Umbilical cord (tissue), 2 donors: ENCODE data around the gene ZDHHC9. TPM values are rescaled to one million over a fixed set of nuclear protein-coding genes. Genes with fewer than 3 reads are reported as not detected.
A peak's percentile ranks its signal among the peaks of the same experiment; 100 is the strongest.

Experiments used
- DNase-seq: peaks from one replicate; pipeline ENCODE4 v3.0.0-alpha.2; 2015; ENCODE audit warnings: low spot score
- total RNA-seq: library from RNA; depleted of rRNA; stranded (reverse); fragments of >200 nt; gene quantifications from one replicate; pipeline ENCODE4 v1.2.3, GENCODE V29; 2014; ENCODE audit warnings: low replicate concordance; ENCODE audit not compliant: insufficient read depth

ZDHHC9 gene
- total RNA-seq, 1 donor from 2014 or later: 8.9 TPM

DNA sequence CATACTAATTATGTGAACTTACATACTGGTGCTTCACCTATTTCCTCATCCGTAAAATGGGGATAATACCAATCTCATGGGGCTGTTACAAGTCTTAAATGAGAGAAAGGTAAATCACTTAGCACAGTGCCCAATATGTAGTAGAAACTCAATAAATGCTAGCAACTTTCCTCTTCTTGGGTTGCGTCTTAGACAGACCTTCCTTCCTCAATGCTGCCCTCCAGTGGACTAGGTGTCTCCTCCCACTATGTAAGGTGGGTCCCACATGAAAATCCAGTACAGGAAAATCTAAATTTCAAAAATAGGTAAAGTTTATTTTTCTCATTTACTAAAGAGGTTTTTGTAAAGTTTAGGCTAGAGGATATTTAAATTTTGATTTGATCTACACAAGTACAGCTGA is 20.6 kb downstream of the ZDHHC9 start:
- DNase-seq: peak; percentile 26

DNA sequence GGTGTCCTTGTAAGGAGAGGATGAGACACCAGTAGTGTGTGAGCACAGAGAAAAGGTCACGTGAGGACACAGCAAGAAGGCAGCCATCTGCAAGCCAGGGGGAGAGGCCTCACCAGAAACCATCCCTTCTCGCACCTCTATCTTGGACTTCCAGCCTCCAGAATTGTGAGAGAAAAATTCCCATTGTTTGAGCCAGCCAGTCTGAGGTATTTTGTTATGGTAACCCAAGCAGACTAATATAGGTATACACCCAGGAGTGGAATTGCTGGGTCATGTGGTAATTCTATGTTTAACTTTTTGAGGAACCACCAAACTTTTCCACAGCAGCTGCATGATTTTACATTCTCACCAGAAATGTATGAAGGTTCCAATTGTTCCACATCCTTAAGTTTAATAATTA is 25.6 kb downstream of the ZDHHC9 start:
- no peak for DNase-seq

DNA sequence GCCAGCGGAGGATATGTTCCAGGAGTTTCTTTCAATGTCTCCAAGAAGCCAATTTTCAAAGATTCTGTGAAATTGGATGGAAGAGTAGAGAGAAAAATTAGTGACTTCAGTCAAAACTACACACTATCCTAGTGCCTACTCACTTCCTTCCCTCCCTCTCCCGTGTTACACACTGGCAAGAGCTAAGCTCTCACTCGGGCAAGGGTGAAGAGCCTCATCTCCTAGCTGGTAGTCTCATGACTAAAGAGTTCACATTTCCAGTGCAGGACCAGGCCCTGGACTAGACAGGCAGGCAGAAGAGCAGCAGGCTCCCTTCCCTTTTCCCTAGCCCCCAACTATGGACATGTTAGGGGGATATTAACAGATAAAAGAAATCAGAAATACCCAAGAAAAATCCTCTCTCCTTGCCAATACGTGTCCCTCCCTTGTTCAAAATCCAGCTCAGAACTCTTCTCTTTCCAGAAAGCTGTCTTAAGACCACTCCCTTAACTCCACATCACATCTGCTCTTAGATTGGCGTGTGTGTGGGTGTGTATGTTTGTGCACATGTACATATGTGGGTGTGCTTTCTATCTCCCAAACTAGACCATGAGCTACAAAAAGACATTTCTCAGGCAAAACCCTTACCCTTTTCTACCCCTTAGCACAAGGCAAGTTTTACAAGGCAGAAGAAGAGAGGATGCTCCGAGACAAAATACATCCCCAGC is 29.9 kb downstream of the ZDHHC9 start:
- no peak for DNase-seq

DNA sequence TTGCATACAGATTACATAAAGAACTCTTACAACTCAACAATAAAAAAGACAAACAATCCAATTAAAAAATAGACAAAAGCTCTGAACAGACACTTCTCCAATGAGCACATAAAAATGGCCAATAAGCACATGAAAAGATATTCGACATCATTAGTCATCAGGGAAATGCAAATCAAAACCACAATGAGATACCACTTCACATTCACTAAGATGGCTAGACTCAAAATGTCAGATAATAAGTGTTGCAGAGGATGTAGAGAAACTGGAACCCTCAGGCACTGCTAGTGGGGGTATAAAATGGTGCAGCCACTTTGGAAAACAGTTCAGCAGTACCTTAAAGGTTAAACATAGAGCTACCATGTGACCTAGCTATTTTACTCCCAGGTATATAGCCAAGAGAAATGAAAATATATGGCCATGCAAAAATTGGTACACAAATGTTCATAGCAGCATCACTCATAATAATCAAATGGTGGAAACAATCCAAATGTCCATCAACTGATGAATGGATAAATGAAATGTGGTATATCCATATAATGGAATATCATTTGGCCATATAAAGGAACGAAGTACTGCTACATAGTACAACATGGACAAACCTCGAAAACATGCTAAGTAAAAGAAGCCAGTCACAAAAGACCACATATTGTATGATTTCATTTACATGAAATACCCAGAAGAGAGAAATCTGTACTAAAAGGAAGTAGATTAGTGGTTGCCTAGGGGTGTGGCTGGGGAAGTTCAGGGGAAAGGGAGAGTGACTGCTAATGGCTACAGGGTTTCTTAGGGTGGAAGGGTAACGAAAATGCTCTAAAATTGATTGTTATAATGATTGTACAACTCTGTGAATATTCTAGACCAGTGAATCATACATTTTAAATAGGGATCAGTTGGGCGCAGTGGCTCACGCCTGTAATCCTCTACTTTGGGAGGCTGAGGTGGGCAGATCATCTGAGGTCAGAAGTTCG is 34.6 kb downstream of the ZDHHC9 start:
- no peak for DNase-seq

DNA sequence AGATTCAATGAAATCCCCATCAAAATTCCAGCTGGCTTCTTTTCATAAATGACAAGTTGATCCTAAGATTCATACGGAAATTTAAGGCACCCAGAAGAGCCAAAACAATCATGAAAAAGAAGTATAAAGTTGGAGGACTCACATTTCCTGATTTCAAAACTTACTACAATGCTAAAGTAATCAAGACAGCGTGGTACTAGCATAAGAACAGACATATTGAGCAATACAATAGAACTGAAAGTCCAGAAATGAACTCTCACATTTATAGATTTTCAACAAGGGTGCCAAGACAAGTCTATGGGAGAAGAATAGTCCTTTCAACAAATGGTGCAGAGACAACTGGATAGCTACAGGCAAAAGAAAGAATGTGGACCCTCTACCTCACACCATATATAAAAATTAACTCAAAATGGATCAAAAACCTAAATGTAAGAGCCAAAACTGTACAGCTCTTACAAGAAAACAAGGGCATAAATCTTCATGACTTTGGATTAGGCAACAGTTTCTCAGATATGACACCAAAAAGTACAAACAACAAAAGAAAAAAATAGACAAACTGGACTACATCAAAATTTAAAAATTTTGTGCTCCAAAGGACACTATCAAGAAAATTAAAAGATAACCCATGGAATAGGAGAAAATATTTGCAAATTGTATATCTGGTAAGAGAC is 35.4 kb downstream of the ZDHHC9 start:
- no peak for DNase-seq

DNA sequence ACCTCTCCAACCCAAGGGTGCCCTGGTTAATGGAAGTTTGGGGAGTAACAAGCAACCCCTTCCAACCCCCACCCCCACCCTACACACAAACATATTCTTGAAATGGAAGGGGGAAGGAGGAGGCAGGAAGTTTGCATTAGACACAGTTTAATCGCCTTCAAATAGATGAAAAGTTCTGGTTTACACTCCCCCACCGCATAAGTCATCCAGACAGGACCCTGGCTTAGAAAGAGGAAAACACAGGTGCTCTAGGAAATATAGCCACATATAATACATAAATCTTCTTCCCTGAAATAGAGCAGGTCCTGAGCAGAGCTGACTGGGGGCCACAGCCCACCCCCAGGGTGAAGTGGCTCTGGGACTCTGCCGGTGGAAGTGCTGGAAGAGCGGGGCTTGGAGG is 38.9 kb downstream of the ZDHHC9 start:
- DNase-seq: no peak

DNA sequence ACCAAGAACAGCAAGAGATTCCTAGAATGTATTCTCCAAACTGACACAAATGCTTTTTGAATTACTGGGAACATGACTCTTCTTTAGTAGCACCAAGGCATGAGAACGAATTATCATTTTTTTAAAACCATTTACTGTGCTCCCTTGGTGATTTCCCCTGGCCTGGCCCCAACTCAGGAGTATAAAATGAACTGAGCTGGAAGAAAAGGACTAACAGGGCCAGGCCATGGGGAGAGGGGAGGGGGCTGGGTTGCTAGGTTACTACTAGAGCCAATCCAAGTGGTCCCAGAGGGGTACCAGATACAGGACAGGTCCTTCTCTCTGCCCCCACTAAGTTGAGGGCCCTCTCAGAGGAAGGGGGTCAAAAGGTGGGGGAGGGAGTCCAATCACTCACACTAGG is 40.8 kb downstream of the ZDHHC9 start:
- no peak for DNase-seq

DNA sequence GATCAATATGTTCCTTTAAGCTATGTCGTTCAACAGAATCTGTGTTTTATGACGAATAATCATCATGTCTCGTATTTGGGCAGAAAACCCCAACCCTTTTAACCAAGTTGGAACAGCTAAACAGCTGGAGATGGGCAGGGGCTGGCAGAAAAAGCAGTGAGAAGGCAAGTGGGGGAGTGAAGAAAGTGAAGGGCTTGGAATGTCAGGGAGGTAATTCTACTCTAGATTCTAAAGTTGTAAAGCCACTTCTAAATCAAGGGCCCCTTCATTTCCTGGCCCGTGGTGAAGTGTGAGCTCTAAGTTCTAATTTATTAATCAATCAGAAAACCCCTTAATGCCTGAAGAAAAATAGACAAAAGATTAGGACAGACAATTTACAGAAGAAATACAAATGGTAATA is 43.5 kb downstream of the ZDHHC9 start:
- no peak for DNase-seq

DNA sequence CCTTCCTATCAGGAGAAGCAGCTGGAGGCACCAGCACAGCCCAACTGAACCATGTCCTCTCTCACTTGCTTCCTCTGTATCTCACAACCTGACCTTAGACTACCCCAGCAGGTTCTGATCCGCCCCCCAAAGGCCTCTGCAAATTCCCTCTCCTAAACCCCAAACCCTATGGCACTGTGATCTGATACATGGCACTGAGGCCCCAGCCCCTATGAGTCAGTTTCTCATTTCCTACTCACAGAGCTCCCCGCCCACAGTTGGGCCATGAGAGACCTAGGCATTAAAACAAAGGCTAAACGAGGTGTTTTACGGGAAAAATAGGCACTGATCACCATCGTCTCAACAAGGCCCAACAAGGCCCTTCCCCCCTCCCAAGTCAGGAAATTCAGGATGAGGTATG is 44.8 kb downstream of the ZDHHC9 start:
- DNase-seq: no peak

DNA sequence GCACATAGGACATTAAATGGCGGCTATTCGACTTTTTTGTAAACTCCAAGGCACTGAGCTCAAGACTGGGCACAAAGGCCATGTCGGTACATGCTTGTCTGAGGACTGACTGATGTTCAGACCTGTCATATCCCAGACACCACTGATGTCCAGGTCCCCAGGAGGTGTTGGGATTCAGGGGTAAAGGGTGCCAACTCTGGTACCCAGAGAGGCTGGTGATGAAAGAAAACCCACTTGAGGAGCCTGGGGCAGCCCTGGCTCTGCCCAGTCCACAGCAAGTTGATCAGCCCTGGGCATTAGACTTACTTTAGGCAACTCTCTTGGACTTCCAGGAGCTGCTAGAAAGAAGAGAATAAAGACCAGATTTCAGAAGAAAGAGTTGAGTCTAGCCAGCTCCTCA is 45.2 kb downstream of the ZDHHC9 start:
- DNase-seq: no peak

DNA sequence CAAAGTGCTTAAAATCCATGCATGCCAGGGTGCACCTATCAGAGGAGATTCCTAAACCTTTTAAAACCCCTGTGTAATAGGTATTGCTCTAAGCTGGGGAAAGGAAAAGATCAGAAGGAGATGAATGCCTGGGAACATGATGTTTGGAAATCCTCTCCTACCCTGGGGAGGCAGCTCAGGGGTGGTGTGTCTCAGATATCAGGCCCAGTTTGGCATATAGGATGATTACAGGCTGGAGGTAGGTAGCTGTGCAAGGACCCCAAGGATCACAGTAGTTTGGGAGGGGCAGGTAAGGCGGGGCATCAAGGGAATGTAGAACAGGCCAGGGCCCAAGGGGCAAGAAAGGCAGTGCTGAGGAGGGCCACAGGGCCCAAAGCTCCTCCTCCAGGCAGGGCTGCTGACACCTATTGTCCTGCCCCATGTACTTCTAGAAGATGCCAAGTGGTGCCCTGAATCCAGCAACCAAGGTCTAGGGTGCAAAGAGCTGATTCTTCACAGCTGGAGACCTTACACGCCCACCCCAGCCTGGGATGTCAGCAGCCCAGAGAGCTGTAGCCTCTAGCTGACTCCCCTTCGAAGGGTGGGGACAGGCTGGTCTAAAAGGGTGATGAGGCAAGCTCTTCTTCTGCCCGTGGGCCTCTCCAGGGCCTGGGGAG is 46.3 kb downstream of the ZDHHC9 start:
- no peak for DNase-seq

DNA sequence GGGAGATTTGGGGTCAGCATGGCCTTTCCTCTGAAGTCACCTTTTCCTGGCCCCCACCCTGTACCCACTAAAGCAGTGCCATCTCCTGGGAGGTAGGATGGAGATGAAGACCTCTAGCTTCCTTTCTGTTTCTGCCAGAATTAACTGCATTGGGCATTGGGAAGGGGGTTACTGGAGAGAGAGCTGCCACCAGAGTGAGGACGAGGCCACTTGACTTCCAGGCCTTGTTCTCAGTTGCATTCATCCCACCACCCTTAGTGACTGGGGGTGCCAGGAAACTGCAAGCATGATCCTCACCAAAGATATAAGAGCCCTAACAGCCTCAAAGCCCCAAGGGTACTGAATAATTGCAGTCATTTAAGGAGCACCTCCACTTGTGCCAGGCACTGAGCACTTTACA is 48.1 kb downstream of the ZDHHC9 start:
- DNase-seq: no peak

DNA sequence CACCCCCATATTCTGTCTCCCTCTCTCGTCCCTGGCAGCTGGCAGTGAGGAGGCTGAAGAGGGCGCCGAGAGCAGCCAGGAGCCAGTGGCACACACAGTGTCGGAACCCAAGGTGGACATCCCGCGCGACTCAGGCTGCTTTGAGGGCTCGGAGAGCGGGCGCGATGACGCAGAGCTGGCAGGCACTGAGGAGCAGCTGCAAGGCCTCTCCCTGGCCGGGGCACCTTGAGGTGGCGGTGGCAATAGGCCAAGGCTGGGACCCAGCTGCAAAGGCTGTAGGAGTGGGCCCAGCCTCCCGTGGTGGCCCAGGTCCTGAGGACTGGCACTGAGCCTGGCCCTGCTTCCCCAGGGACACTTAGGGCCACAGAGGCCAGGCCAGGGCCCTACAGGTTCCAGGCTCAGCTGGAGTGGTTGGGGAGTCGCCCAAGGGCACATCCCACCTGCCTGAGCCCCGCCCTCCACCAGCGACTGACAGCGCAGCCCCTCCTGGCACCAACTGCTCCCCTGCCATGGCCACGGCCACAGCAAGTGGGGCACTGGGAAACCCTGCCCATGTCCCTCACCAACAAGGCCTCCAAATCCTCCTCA is 50.0 kb downstream of the ZDHHC9 start:
- no peak for DNase-seq

DNA sequence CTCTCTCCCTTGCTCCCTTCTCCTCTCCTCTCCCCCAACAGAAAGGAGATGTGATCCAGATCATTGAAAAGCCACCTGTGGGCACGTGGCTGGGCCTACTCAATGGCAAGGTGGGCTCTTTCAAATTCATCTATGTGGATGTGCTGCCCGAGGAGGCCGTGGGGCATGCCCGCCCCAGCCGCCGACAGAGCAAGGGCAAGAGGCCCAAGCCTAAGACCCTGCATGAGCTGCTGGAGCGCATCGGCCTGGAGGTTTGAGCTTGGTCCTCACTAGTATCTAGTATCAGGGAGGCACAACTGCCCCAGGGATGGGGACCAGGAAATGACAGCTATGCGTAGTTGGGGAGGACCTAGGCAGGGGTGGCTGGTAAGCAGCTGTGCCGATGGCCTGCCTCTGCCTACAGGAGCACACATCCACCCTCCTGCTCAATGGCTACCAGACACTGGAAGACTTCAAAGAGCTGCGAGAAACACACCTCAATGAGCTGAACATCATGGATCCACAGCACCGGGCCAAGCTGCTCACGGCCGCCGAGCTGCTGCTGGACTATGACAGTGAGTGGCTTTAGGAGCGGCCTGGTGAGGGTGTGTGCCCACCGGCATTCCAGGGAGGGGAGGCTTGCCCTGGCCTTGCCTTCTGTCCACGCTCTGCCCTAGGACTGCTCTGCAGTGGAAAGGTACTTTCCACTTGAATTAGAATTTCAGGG is 50.9 kb downstream of the ZDHHC9 start:
- no peak for DNase-seq

DNA sequence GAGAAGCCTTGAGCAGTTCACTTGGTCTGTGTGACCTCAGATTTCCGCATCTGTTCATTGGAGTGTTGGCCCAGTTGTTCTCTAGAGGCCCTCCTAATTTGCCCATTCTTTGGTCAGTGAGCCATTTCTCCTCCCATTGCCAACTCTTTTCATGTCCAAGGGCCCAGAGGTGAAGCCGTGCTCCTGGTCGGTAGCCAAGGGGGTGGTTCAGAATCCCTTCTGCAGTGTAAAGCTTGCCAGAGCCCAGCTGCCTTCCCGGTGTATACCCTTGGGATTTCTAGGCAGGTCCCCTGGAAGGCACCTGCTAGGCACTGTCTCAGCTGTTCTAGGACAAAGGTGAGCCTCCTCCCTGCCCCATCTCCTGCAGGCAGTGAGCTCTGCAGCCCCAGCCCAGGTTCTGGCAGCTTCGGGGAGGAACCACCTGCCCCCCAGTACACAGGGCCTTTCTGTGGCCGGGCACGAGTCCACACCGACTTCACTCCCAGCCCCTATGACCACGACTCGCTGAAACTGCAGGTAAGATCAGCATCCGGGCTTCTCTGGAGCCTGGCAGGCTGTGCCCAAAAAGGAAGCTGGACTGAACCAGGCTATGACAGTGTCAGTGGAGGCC is 51.6 kb downstream of the ZDHHC9 start:
- DNase-seq: no peak

DNA sequence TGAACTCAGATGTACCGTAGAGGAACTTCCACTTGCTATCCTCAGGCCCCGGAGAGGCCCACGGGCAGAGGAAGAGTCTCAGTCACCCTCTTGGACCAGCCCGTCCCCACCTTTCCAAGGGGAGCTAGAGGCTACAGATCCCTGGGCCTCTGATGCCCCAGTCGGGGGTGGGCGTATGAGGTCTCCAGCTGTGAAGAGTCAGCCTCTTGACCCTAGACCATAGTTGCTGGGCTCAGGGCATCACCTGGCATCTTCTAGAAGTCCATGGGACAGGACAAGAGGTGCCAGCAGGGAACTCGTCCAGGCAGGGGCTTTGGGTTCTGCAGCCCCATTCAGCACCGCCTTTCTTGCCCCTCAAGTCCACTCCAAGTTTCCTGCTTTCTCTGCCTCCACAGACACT is 52.4 kb downstream of the ZDHHC9 start:
- DNase-seq: no peak

DNA sequence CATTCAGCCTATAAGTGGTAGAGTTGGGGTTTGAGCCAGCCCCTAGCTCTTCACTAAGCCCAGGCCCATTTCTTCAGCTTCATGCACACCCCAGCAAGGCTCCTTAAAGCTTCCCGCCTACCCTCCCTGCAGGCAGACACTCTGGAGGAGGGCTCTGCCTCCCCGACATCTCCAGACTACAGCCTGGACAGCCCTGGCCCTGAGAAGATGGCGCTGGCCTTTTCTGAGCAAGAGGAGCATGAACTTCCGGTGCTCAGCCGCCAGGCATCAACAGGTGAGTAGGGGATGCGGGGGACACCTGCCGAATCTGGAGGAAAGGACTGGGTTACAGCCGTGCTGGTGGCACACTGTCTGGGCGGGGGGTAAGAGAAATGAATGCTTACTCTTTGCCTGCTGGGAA is 52.9 kb downstream of the ZDHHC9 start:
- no peak for DNase-seq

DNA sequence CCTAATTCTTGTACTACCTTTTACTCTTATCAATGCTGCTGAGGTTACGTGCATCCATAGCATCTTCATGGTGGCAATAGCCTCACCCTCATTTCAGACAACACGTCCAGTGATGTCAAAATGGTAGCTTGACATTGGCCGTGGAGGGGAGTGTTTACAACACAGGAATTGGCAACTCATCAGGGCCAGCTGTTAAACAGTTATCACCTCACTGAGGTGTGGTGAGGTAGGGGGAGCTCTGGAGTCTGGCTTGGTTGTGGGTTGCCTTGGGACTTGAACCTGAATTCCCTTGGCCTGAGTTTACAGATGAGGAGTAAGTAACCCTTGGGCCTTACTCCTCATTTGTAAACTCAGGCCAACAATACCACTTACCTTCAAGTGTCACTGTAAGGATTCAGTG is 53.5 kb downstream of the ZDHHC9 start:
- DNase-seq: no peak

DNA sequence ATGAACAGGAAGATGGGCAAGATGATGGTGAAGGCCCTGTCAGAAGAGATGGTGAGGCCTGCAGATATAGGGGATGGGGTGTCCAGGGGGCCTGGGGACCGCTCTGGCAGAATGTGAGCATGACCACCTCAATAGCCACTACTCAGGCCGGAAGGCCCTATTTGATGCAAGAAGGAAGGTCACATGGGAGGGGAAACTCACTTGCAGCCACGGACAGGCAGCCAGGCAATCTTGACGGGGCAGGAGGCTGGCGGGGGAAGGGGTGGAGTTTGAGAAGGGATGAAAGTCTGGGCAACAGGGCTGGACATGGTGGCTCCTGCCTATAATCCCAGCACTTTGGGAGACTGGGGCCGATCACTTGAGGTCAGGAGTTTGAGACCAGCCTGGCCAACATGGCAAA is 55.2 kb downstream of the ZDHHC9 start:
- DNase-seq: no peak

DNA sequence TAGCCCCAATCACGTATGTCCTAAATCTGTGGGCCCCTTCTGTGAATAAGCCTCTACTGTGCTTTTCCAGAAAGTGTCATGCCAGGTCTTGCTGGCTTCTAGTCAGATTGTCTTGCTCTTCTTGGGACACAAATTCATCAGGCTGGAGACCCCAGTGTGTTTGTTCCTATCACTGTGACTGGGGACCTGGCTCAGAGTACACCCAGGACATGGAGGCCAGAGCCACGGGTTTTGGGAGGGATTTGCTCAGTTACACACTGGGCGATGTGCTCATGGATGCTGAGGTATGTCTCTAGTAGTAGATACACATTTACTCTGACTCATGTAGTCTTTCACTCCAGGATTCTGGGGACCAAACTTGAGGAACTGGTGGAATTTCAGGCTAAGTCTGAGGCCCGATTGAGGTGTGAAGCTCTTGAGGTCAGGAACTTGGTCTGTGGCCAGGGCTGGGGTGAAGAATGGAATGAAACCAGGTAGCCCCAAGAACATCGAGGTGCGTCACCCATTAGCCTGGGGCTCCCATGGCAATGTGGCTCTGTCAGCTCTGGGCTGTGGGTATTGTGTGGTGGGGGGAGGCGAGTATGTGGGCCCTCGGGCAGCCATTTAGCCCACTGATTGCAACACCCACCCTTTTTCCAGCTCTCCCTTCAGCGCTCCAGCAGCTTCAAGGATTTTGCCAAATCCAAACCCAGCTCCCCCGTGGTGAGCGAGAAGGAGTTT is 56.2 kb downstream of the ZDHHC9 start:
- DNase-seq: no peak
